ENCODE measurements around the gene DCST1.

DCST1 gene

DNA sequence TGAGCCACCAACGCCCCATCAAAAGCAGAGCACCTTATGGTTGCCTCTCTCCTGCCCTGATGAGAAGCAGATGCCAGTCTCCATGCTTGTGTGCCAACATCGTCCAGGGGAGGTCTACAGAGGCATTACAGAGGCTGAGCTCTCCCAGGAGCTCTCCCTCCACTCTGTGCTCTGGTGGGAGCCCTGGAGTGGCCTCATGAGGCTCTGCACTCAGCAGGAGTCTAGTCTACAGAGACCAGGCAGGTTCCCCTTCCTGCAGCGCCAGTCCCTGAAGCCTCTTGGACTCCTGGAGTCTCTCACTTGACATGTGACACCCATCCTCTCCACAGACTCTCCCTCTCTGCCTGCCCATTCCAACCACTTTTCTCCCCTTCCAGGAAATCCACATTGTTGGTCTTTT is 3.4 kb downstream of the DCST1 start:
- no peak for DNase-seq

DNA sequence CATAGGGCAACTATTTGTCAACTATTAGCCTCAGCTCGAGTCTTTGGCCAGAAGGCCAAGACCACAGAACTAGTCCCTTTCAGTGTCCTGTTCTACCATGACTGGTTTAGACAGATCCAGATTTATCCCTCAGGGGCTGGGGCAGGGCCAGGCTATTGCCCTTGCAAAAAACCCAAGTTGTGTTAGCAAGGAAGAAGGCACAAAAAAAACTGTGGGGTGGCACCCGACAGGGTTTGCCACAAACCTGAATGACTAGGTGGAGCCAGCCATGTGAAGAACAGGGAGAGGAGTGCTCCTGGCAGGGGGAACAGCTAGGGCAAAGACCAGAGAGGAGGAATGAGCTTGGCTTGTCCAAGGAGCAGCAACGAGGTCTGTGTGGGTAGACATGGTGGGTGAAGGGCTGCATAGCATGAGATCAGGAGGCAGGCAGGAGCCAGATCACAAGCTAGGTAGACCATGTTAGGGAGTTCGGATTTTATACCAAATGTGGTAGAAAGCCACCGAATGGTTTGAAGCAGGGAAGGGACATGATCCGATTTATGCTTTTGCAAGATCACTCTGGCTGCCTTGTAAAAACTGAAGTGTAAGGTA is 4.3 kb downstream of the DCST1 start:
- no peak for DNase-seq

- DNase-seq = peak; percentile 41
Measured at GRCh38 chr1:155038602-155039307, 5.1 kb downstream of the DCST1 start.

DNA sequence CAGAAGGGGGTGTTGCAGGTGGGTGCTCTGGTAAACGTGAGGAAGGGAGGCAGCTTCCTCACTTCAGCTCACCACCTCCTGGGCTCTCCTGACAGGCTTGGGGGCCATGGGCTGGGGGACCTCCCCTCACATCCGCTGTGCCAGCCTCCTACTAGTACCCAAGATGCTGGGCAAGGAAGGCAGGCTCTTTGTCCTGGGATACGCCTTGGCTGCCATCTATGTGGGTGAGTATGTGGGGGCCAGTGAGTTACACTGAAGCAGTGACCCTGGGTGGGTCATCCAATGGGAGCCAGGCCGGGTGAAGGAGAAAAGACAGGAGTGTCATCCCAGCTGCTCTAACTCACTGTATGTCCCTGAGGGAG is 5.7 kb downstream of the DCST1 start:
- no peak for DNase-seq

DNA sequence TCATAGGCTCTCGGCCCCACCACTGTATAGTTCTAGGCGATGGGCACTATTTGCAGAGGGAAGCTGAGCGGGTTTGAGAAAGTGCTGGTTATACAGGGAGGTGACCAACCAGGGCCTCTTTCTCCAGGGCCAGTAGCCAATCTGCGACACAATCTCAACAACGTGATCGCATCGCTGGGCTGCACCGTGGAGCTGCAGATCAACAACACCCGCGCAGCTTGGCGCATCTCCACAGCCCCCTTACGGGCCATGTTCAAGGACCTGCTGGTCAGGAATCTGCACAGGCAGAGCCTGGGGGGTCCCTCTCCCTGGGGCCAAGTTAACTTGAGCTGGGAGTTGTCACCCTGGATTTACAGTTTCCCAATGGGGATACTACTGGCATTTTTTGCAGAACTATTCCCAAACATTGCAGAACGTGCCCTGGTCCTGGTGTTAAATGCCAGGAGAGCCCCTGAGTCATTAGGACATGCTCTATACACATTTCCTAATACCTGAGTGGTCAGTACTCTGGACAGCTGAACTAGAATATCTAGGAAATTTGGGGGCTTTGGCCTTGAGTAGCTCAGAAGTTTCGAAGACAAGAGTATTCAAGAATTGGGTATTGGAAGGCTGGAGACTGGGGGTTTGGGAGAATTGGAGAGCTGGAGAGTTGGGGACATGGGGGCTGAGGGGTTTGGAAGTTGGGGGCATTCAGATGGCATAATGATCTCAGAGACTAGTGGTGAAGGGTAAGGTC is 6.9 kb downstream of the DCST1 start:
- no peak for DNase-seq

DNA sequence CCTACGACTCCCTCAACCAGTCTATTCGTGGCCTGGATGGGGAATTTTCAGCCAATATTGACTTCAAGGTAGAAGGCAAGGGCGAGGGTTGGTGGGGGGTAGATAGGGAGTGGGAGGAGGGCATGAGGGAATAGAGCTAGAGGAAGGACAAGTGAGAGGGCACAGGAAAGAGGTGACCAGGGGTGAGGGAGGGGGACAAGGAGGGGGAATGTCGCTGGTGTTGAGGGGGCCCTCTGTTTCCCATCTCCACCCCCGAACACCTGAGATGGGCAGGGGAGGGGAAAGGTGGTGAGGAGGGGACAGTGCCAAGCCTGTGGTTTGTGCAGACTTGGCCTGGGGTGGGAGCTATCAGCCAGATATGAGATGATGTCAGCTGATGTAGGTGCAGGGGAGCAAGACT is 9.2 kb downstream of the DCST1 start:
- no peak for DNase-seq

- no peak for DNase-seq
Measured at GRCh38 chr1:155043301-155043702, 9.7 kb downstream of the DCST1 start.

- DNase-seq = no peak
Measured at GRCh38 chr1:155043793-155044192, 10.2 kb downstream of the DCST1 start.

DNA sequence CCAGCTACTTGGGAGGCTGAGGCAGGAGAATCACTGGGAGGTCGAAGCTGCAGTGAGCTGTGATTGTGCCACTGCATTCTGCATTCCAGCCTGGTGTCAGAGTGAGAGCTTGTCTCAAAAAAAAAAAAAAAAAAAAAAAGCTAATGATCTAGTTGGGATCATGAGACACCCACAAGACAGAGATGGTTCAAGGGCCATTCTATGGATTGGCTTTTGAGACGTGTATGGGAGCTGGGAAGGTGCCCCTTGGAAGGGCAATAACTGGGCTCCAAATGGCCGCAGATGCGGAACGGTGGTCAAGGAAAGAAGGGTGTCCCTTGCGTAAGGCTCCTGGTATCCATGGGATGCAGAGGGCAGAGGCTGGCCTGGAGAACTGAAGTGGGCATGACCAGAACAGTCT is 10.7 kb downstream of the DCST1 start:
- no peak for DNase-seq

- peak; percentile 82 for DNase-seq
Measured at GRCh38 chr1:155044812-155045657, 11.4 kb downstream of the DCST1 start.

DNA sequence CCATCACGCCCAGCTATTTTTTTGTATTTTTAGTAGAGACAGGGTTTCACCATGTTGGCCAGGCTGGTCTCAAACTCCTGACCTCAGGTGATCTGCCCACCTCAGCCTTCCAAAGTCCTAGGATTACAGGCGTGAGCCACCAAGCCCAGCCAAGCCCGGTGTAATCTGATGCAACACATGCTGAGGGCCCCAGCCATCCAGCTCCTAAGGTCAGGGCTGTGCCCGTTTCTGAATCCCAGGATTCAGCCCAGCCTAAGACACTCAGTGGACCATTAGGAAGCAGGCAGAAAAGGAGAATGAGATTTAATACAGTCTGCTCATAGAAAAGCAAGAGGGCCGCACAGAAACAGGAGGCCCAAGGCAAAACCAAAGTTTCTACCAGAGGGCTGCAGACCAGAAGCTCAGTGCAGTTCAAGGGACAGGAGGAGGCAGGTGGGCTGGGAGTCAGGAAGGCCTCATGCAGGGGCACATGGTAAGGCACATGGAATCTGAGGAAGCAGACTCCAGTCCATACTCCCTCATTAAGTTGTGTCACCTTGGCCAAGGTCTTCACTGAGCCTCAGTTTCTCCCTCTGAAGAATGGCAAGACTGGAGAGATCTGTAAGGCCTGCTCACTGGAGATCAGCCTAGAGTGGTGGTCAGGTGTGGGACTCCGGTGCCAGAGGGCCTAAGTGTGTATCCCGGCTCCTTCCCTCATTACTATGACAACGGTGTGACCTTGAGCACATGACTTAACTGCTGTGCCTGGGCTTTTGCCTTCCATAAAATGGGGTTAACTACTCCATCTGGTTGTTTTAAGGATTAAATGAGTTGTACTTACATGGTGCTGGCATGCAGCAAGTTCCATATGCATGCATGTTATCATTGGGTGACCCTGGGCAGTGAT is 15.1 kb downstream of the DCST1 start:
- no peak for DNase-seq

DNA sequence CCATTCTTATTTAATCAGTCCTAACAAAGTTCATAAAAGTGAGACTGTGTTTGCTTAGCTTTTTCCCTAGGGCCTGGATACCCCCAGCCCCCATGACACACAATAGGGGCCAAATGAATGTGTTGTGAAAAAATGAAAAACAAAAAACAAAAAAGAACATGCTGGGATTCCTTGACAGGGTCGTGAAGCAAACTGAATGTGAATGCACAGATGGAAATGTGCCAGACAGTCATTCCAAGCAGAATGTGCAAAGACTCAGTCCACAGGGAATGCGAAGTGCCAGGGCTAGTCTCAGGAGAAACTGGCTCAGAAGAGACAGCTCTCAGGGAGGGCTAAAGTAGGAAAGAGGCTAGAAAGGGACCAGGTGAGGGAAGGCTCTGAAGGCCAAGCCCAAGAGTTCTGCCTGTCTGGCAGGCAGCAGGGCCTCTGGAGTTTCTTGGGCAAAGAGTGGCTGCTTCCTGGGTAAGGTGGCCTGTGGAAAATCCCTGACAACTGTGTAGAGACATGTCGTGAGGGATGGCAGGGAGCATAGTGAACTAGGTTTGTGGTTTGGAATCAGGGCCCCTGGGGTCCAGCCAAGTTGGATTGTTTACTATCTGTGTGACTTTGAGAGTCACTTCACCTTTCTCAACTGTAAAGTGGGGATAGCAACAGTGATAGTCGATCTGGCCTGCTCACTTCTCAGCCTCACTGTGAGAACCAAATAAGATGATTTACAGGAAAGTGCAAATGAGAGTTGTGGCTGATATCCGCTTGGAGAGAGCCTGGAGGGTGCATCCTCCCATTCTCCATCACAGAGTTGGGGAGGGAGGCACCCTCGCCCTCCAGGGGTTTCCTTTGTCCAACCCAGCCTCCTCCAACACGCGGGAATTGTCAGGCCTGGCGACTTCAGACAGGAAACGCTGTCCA is 16.3 kb downstream of the DCST1 start:
- peak; percentile 35 for DNase-seq

DNA sequence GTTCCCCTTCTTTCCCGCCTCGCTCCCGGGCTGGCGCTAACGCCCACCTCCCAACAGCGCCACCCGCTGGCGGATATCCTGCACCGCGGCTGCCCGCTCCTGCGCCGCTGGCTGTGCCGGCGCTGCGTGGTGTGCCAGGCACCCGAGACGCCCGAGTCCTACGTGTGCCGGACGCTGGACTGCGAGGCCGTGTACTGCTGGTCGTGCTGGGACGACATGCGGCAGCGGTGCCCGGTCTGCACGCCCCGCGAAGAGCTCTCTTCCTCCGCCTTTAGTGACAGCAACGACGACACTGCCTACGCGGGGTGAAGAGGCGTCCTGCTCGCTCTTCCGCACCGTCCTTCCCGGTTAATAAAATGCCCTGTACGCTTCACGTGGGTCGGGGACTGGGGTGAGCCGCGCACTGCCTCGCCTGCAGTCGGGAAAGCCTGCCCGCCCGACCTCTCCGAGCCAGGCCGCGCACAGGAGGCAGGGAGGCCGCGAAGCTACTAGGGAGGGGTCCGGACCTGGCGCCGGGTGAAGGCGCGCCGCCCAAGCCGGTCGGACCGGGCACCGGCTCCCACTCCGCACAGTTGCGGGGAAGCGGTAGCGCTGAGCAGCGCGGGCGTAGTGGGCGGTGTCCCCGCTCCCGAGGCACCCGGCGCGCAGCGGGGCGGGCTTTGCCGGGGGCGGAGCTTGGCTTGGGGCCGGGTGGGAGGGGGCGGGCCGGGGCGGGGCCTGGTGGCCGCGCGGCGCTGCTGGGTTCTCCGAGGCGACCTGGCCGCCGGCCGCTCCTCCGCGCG is 17.1 kb downstream of the DCST1 start, which contains the start of gene ADAM15:
ADAM15 (plus strand) TSS at position 757 of the 782 bp plus-strand sequence. CDS start 71 bp downstream, outside the sequence.
- DNase-seq = peak; percentile 71

DNA sequence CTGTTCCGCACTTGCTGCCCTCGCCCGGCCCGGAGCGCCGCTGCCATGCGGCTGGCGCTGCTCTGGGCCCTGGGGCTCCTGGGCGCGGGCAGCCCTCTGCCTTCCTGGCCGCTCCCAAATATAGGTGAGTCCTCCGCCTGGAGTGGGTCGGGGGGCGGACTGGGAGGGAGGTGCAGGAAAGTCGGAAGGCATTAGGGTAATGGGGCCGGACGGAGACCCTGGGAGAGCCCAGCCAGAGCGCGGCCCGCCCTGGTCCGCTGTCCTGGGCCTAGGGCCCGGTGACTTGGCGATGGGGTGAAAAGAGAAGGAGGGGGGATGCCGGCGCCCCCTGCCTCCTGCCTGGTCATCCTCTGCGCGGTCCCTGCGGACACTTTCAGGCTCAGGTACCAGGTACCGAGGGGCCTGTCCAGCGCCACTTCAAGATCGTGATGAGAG is 17.7 kb downstream of the DCST1 start:
- DNase-seq = no peak

- DNase-seq = peak; percentile 8
Measured at GRCh38 chr1:155051777-155052398, 18.3 kb downstream of the DCST1 start.

- DNase-seq = no peak
Measured at GRCh38 chr1:155052439-155053395, 19.1 kb downstream of the DCST1 start.

- no peak for DNase-seq
Measured at GRCh38 chr1:155053531-155054105, 20.0 kb downstream of the DCST1 start.

- no peak for DNase-seq
Measured at GRCh38 chr1:155057104-155057503, 23.5 kb downstream of the DCST1 start.

All from HCEC 1CT (cell line).